Activated CD8-positive, alpha-beta memory T cell treated with anti-CD3 and anti-CD28 coated beads, Interleukin-2, amount 50 U/mL, for 1 hour (primary cell): ENCODE results near the gene GATD1.
A peak's percentile ranks its signal among the peaks of the same experiment; 100 is the strongest.
"Not testable (repeated sequence)": the region's sequence is repeated elsewhere in the genome, so short reads cannot be mapped to it uniquely, and the experiment has no call there.

ENCODE experiments used
- DNase-seq: peaks from one replicate; pipeline ENCODE4 v3.0.0-alpha.2; 2020; ENCODE audit errors: extremely low read depth

The GATD1 gene

DNA sequence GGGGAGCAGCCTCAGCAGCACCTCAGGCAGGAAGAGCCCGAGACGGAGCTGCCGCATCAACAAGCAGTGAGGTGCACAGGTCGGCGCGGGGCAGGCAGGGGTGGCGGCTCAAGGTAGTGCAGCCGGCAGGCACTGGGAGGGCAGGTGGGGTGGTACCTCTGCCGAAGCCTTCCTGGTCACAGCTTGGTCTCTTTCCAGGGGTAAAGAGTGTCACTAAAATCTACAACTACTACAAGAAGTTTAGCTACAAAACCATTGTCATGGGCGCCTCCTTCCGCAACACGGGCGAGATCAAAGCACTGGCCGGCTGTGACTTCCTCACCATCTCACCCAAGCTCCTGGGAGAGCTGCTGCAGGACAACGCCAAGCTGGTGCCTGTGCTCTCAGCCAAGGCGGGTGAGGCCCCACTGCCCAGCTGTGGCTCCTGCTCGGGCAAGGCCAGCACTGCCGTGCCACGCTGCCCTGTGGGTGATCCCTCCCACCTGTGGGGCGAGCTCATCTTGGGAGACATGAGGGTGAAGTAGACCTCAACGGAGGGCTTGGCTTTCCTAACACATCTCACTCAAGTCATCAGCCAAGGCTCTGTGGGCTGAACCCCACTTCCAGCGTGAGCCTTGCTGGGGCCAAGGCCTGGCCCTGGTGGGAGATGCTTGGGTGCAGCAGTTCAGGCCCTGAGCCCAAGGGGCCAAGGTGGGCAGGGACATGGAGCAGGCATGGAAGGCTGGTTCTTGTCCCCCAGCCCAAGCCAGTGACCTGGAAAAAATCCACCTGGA, 13.6 kb downstream of the GATD1 start:
- DNase-seq, result no peak

DNA sequence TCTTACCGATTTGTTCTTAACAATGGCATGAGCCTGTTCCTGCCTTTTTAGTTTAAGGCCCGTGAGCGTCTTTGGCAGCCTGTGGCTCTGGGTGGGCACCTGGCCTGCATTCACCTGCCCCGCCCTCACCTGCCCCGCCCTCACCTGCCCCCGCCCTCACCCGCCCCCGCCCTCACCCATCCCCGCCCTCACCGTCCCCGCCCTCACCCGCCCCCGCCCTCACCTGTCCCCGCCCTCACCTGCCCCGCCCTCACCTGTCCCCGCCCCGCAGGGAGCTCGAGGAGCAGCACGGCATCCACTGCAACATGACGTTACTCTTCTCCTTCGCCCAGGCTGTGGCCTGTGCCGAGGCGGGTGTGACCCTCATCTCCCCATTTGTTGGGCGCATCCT, 14.2 kb downstream of the GATD1 start:
- no peak for DNase-seq

- no peak for DNase-seq
Measured at GRCh38 chr11:762421-763072, 14.7 kb downstream of the GATD1 start.

DNA sequence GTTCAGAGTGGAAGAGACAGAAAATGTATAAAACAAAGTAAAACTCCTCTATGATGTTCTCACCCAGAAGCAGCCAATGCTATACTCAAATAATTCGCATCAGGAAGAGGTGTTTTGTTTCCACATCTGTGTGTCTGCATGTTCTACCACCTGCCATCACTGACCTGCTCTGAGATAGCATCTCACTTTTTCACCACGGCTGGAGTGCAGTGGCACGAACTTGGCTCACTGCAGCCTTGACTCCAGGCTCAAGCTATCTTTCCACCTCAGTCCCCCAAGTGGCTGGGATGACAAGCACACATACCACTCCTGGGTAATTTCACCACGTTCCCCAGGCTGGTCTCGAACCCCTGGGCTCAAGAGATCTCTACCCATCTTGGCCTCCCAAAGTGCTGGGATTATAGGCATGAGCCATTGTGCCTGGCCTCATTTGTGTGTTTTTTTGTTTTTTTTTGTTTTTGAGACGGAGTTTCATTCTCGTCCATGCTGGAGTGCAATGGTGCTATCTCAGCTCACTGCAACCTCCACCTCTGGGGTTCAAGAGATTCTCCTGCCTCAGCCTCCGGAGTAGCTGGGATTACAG, 15.7 kb downstream of the GATD1 start:
- no peak for DNase-seq

DNA sequence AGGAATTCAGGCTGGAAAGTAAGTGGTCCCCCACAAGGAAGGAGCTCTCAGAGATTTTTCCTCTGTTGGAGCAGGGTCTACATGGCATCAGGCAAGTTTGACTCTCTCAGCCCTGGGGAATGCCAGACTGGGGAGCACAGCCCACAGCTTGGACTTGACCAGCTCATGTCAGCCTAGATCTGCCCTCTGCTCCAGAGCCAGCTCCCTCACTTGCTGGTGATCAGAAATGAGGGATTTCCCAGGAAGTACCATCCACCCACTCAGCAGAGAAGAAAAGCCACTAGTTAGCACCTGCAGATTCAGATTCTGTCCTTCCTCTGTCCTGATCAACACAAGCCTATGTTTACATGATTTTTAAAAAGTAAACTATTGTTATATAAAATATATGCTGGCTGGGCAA, 17.1 kb downstream of the GATD1 start:
- DNase-seq, result no peak

GRCh38 chr11:749731-750130, 27.6 kb downstream of the GATD1 start:
- no peak for DNase-seq

DNA sequence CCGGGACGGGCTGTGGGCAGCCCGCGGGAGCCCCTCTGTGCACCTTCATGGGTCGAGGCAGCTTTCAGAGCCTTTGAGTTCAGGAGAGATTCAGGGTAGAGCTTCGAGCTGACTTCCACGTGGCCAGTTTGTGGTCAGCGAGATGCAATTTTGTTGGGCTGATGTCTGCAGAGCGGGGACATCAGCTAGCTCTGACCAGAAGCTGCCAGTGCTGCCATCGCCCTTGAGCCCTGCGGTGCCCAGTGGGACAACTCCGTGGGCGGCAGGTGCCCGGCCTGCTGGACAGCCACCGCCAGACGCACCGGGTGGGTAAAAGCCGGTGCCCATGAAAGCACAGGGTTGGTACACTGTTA, 29.3 kb downstream of the GATD1 start:
- DNase-seq, result no peak

DNA sequence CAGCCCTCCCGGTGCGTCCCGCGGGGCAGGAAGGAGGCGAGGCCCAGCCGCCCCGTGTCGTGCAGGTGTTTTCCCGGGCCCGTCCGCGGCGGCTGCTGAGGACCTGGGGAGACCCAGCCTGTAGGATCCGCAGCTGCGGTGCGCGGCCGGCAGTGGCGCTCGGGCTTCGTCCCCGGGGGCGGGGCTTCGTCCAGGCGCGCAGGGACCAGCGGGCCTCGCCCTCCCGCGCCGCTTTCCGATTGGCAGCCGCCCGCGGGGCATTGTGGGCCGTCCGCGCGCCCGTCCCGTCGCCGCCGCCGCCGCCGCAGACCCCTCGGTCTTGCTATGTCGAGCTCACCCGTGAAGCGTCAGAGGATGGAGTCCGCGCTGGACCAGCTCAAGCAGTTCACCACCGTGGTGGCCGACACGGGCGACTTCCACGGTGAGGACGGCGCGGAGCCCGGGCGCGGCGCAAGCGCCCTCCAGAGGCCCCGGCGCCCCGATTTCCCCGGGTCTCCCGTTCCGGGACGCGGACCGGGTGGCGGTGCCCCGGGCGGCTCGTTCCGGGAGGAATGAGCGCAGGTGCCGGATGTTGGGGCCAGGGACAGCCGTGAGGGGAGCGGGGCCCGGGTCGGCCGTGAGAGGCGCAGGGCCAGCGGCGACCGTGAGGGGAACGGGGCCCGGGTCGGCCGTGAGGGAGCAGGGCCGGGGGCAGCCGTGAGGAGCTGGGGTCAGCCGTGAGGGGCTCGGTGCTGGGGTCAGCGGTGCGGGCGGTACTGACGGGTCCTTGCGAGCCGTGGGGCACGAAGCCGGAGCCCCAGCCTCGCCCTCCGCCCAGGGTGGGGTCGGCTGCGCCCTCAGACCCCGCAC, 29.9 kb downstream of the GATD1 start, which contains the start of gene TALDO1:
TALDO1 (plus strand) TSS at position 307 of the 849 bp plus-strand sequence; CDS start at position 325, 18 bp downstream.
- no peak for DNase-seq

GRCh38 chr11:746289-747157, 30.8 kb downstream of the GATD1 start:
- DNase-seq, result no peak

DNA sequence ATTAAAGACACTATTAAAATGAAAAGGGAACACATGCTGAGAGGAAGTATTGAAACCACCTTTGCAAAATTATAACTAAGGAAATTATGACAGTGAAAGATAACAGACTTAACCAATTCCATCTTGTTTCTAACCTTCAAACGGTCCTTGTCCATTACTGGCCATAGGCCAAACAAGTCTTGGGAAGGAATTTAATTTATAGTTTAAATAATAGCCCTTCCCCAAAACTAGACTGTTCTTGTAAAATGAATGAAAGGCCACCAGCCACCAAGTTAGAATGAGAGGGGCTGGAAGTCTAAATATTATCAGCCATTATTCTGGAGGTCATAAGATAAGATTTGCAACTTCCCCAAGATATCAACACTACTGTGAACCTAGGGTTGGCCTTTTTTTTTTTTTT, 31.9 kb downstream of the GATD1 start:
- DNase-seq, result no peak

- no peak for DNase-seq
Measured at GRCh38 chr11:742571-743201, 34.6 kb downstream of the GATD1 start.

GRCh38 chr11:742156-742546, 35.1 kb downstream of the GATD1 start:
- DNase-seq, result no peak

GRCh38 chr11:737899-738298, 39.4 kb downstream of the GATD1 start:
- not testable (repeated sequence) for DNase-seq

- DNase-seq, result no peak
Measured at GRCh38 chr11:737366-737765, 39.9 kb downstream of the GATD1 start.

GRCh38 chr11:734541-734940, 42.7 kb downstream of the GATD1 start:
- DNase-seq, result not testable (repeated sequence)

- no peak for DNase-seq
Measured at GRCh38 chr11:733072-733471, 44.2 kb downstream of the GATD1 start.

DNA sequence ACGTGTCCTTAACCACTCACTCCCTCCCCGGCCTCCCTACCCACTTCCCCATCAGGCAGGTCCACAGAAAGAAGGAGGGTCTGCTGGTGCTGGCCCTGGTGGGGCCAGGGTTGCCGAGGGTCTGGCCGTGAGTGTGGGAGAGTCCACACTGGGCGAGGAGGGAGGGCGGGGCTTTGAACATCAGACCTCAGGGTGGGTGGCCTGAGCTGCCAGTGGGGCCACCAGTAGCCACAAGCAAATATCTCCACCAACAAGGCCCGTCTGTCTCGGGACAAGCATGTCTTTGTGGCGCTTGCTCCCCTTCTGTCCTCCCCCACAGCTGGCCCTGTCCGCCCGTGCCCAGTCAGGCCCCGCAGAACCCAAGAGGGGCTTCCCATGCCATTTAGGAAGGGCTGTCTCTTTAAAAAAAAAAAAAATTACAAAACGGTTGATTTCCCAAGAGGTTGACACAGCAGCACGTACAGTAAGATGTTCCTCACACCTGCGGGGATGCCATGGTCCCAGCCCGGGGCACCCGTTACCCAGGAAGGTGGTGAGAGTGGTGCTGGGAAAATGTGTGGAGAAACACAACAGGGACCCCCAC, 47.7 kb downstream of the GATD1 start:
- no peak for DNase-seq

DNA sequence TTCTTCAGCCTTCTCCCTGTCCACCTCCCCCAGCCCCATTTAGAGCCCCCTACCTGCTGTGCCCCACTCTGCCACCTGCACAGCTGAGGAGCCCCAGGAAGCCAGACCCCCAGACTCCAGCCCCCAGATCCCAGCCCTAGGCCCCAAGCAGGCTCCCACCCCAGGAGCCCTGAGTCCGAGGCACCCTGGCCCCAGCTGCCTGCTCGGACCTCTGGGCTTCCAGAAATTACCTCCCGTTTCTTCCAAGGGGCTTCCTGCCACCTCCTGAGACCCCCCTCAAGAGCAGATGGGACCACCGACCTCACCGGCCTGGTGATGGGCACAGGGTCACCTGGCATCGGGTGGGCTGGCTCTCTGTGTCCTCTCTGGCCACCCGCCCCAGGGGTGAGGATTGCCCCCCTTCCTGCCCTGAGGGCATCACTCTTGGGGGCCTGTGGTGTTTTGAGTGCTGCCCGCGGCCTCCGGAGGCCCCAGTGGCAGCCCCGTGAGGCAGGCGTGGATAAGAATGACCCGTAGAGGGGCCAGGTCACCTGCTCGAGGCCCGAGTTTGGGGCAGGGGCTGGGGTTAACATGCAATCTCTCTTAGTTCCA, 48.3 kb downstream of the GATD1 start:
- DNase-seq, result no peak

- peak; percentile 51 for DNase-seq
Measured at GRCh38 chr11:727859-728748, 49.2 kb downstream of the GATD1 start.
